ENCODE data around the gene THOP1. TPM values are rescaled to one million over a fixed set of nuclear protein-coding genes. Genes with fewer than 3 reads are reported as not detected.
A peak's percentile ranks its signal among the peaks of the same experiment; 100 is the strongest.

Gene THOP1
- total RNA-seq, 2 donors from 2014 or later, result 33.9 to 45.8 TPM

GRCh38 chr19:2768365-2769132 is 16.8 kb upstream of the THOP1 start:
- Histone ChIP-seq H3K36me3 (peaks cover 44% of the 10 kb centered on the region), H3K27me3 (no peaks in the 10 kb centered on the region), H3K27ac (peak overlapping the region; percentile 38 to 85), H3K9me3 (no peaks in the 10 kb centered on the region), H3K4me1 (peaks cover 0 to 41% of the 10 kb centered on the region in 2 donors), H3K4me3 (no peak overlapping the region)
- TF ChIP-seq CTCF (IDR thresholded peaks at IDR 0.05), result no peak
- DNase-seq (ENCODE audit: low spot score), result no peak

GRCh38 chr19:2769218-2769617 is 16.1 kb upstream of the THOP1 start:
- H3K4me1 ChIP-seq, result peaks cover 0 to 45% of the 10 kb centered on the region in 2 donors
- no peaks in the 10 kb centered on the region for H3K9me3 ChIP-seq
- H3K27me3 ChIP-seq, result no peaks in the 10 kb centered on the region
- peaks cover 37% of the 10 kb centered on the region for H3K36me3 ChIP-seq
- H3K27ac ChIP-seq, result peak overlapping the region; percentile 38 to 85
- H3K4me3 ChIP-seq, result no peak overlapping the region
- TF ChIP-seq CTCF (IDR thresholded peaks at IDR 0.05), result no peak
- no peak for DNase-seq (ENCODE audit: low spot score)

GRCh38 chr19:2770055-2771013 is 15.0 kb upstream of the THOP1 start:
- DNase-seq (ENCODE audit: low spot score), result peak; percentile 80
- Histone ChIP-seq H3K27me3 (no peaks in the 10 kb centered on the region), H3K27ac (peak overlapping the region; percentile 84 to 85), H3K36me3 (peaks cover 26% of the 10 kb centered on the region), H3K4me3 (no peak overlapping the region), H3K4me1 (peaks cover 0 to 56% of the 10 kb centered on the region in 2 donors), H3K9me3 (no peaks in the 10 kb centered on the region)
- TF ChIP-seq CTCF (IDR thresholded peaks at IDR 0.05), result no peak

GRCh38 chr19:2771786-2772674 is 13.3 kb upstream of the THOP1 start:
- Histone ChIP-seq H3K4me3 (no peak overlapping the region), H3K9me3 (no peaks in the 10 kb centered on the region), H3K4me1 (peaks cover 0 to 64% of the 10 kb centered on the region in 2 donors), H3K27me3 (no peaks in the 10 kb centered on the region), H3K36me3 (peaks cover 9% of the 10 kb centered on the region), H3K27ac (peak overlapping the region; percentile 84 to 85)
- no peak for DNase-seq (ENCODE audit: low spot score)
- no peak for TF ChIP-seq CTCF (IDR thresholded peaks at IDR 0.05)

- no peak for TF ChIP-seq CTCF (IDR thresholded peaks at IDR 0.05)
- no peaks in the 10 kb centered on the region for H3K9me3 ChIP-seq
- H3K27me3 ChIP-seq, result no peaks in the 10 kb centered on the region
- no peaks in the 10 kb centered on the region for H3K36me3 ChIP-seq
- no peak overlapping the region for H3K4me3 ChIP-seq
- peak overlapping the region; percentile 58 to 83 for H3K27ac ChIP-seq
- no peak for DNase-seq (ENCODE audit: low spot score)
- H3K4me1 ChIP-seq, result peaks cover 0 to 67% of the 10 kb centered on the region in 2 donors
These were observed 11.1 kb upstream of the THOP1 start for GRCh38 chr19:2774083-2774679.
